HUES48 (cell line): ENCODE data around the gene ENDOU.
"Not testable (repeated sequence)": the region's sequence is repeated elsewhere in the genome, so short reads cannot be mapped to it uniquely, and the experiment has no call there.

Experiments used
- H3K27ac ChIP-seq: one replicate; pipeline ENCODE4 v1.7.0; 2013; ENCODE audit warnings: low read depth, low read length, inconsistent platforms
- H3K27me3 ChIP-seq: 2 replicates; pipeline ENCODE4 v1.6.1; 2013; ENCODE audit warnings: mild to moderate bottlenecking, low read length; ENCODE audit not compliant: control insufficient read depth, insufficient read depth
- H3K36me3 ChIP-seq: 2 replicates; pipeline ENCODE4 v1.6.1; 2013; ENCODE audit warnings: low read length; ENCODE audit not compliant: control insufficient read depth, insufficient read depth
- H3K4me1 ChIP-seq: 2 replicates; pipeline ENCODE4 v1.6.1; 2013; ENCODE audit warnings: mild to moderate bottlenecking, low read length; ENCODE audit not compliant: control insufficient read depth, insufficient read depth
- H3K4me3 ChIP-seq: 2 replicates; pipeline ENCODE4 v1.5.1; 2013; ENCODE audit warnings: mild to moderate bottlenecking, low read depth, low read length
- H3K9ac ChIP-seq: 2 replicates; pipeline ENCODE4 v1.6.1; 2013; ENCODE audit warnings: mild to moderate bottlenecking, low read depth, low read length, moderate library complexity
- H3K9me3 ChIP-seq: 2 replicates; pipeline ENCODE4 v1.6.1; 2013; ENCODE audit warnings: low read length; ENCODE audit not compliant: control insufficient read depth, insufficient read depth

ENDOU gene

DNA sequence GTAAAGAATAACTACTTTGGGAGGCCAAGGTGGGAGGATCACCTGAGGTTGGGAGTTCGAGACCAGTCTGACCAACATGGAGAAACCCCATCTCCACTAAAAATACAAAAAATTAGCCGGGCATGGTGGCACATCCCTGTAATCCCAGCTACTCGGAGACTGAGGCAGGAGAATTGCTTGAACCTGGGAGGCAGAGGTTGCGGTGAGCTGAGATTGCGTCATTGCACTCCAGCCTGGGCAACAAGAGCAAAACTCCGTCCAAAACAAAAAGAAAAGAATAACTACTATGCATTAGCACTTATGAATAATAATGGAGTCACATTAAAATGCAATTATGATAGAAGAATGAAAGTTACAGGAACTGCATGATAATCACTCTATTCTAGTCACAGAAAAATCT lies 57.4 kb downstream of the ENDOU start:
- not testable (repeated sequence) for H3K9ac ChIP-seq, H3K27me3 ChIP-seq, H3K9me3 ChIP-seq, H3K4me1 ChIP-seq, H3K27ac ChIP-seq, H3K4me3 ChIP-seq
- H3K36me3 ChIP-seq, result peaks cover 68% of the 10 kb centered on the region
